Measurements from ENCODE around the gene NARS2. TPM values are rescaled to one million over a fixed set of nuclear protein-coding genes. Genes with fewer than 3 reads are reported as not detected.

The NARS2 gene
- total RNA-seq, 4 donors from 2014 or later: 17.1 to 23.6 (median 22.5) TPM

GRCh38 chr11:78551066-78551465 is 23.6 kb downstream of the NARS2 start:
- Histone ChIP-seq H3K27me3 (no peaks in the 10 kb centered on the region), H3K4me1 (no peaks in the 10 kb centered on the region), H3K36me3 (no peaks in the 10 kb centered on the region), H3K27ac (no peak overlapping the region), H3K4me3 (replicated peaks in 1 of 3) (no peak overlapping the region), H3K9me3 (no peaks in the 10 kb centered on the region)
- TF ChIP-seq POLR2A (IDR thresholded peaks at IDR 0.05) (no peak), CTCF (IDR thresholded peaks at IDR 0.05) (no peak)
- DNase-seq: no peak
- intact Hi-C loops (cut with DNase I): no loop called here
- 83 to 84% methylated on average over 6 of the region's 6 CpGs for WGBS, 2 donors

- Histone ChIP-seq H3K4me1 (no peaks in the 10 kb centered on the region), H3K27me3 (no peaks in the 10 kb centered on the region), H3K4me3 (replicated peaks in 1 of 3) (no peak overlapping the region), H3K9me3 (no peaks in the 10 kb centered on the region), H3K36me3 (no peaks in the 10 kb centered on the region), H3K27ac (no peak overlapping the region)
- DNase-seq: no peak
- WGBS, 2 donors: 82 to 85% methylated on average over 3 of the region's 3 CpGs
- intact Hi-C loops (cut with DNase I): no loop called here
- TF ChIP-seq CTCF (IDR thresholded peaks at IDR 0.05) (no peak), POLR2A (IDR thresholded peaks at IDR 0.05) (no peak)
Observed at GRCh38 chr11:78549624-78550409, 24.8 kb downstream of the NARS2 start.

DNA sequence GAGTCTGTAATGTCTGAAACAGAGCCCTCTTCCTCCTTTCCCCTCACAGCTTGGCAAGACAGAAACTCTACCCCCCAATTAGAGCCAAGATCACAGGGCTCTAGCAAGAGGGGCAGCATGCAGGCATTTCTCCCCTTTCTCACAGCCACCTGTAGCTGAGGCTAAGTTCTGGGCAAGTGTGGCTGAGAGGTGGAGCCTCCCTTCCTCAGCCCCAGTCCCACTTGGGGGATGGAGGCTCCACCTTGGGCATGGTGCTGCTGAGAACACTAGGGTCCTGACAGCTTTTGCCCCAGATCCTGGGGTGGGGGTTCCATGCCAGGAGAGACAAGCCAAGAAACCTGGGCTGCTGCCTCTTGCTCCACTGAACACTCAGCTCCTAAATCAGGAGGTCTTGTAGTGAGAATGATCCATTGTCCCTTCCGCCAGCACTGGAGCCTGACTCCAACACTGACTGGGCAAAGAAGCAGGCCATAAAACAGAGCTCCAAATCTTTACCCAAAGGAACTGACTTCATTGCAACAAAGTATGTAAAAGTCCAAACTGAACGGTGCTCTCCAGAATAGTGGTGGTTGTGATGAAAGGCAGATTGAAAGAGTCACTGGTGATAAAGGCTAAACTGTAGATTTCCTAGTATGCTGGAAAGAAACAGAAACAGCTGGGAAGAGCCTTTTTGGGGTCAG is 25.6 kb downstream of the NARS2 start:
- no peaks in the 10 kb centered on the region for H3K4me1 ChIP-seq
- WGBS, 2 donors: 73 to 79% methylated on average over 2 of the region's 2 CpGs
- TF ChIP-seq CTCF (IDR thresholded peaks at IDR 0.05) (no peak), POLR2A (IDR thresholded peaks at IDR 0.05) (no peak)
- intact Hi-C loops (cut with DNase I): no loop called here
- no peaks in the 10 kb centered on the region for H3K9me3 ChIP-seq
- no peaks in the 10 kb centered on the region for H3K27me3 ChIP-seq
- DNase-seq: no peak
- H3K4me3 ChIP-seq (replicated peaks in 1 of 3): no peak overlapping the region
- no peak overlapping the region for H3K27ac ChIP-seq
- H3K36me3 ChIP-seq: no peaks in the 10 kb centered on the region

DNA sequence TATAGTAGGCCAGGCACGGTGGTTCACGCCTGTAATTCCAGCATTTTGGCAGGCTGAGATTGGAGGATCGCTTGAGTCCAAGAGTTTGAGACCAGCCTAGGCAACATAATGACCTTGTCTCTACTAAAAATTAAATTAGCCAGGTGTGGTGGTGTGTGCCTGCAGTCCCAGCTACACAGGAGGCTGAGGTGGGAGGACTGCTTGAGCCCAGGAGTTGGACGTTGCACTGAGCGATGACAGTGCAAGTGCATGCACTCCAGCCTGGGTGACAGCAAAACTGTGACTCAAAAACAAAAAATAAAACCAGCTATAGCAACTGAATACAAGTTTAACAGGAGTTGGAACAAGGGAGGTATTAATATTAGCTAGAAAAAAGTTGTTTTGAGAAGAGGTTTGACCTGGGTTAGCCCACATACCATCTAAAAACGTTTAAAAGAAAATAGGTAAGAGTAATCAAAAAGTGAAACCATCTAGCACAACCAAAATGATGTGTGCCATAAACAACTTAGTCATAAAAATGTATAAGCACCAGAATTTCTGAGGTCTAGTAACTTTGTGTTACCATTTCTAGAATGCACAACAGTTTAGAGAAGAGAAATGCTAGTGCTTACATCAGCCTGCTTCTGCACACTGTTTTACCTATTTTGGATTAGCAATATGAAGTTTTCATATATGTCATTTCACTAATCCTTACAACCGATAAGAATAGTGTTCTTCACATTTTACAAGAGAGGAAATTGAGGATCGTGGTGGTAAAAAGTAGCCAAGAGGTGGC is 26.5 kb downstream of the NARS2 start:
- DNase-seq: no peak
- Histone ChIP-seq H3K27ac (no peak overlapping the region), H3K27me3 (no peaks in the 10 kb centered on the region), H3K9me3 (no peaks in the 10 kb centered on the region), H3K4me1 (no peaks in the 10 kb centered on the region), H3K4me3 (replicated peaks in 1 of 3) (no peak overlapping the region), H3K36me3 (no peaks in the 10 kb centered on the region)
- TF ChIP-seq CTCF (IDR thresholded peaks at IDR 0.05): no peak
- no peak for TF ChIP-seq POLR2A (IDR thresholded peaks at IDR 0.05)
- intact Hi-C loops (cut with DNase I): no loop called here
- 90% methylated on average over 8 of the region's 8 CpGs for WGBS, 2 donors

All from thyroid gland (tissue), 4 donors.